Activated CD4-positive, alpha-beta T cell treated with anti-CD3 and anti-CD28 coated beads, Interleukin-2, Interleukin-4, amounts not matched to agents 100 ng/mL and 50 ng/mL, durations not matched to agents 16 hours and 8 hours (primary cell): ENCODE results near the gene CAPN15.
"Not testable (repeated sequence)": the region's sequence is repeated elsewhere in the genome, so short reads cannot be mapped to it uniquely, and the experiment has no call there.

Experiments
- DNase-seq: peaks from one replicate; pipeline ENCODE4 v3.0.0-alpha.2; 2020; ENCODE audit warnings: low spot score

Gene CAPN15

GRCh38 chr16:592518-593306, 65.2 kb downstream of the CAPN15 start:
- DNase-seq = no peak

DNA sequence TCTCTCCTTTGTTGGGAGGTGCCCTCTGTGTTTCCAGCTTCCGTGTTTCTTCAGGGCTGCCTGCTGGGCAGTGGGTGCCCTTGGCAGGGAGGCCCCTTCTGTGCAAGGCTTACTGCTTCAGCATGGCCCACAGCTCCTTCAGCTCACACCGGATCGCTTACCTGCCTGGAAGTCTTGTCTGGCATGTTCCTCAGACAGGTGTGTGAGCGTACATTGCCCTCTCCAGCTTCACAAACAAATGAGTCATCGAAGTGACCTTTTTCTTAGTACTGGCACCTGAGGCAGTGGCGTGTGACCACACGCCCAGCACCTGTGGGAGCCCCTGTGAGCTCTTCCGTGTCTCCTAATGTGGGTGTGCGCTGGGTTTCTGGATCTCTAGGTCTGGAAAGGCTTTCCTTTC, 65.9 kb downstream of the CAPN15 start:
- no peak for DNase-seq

DNA sequence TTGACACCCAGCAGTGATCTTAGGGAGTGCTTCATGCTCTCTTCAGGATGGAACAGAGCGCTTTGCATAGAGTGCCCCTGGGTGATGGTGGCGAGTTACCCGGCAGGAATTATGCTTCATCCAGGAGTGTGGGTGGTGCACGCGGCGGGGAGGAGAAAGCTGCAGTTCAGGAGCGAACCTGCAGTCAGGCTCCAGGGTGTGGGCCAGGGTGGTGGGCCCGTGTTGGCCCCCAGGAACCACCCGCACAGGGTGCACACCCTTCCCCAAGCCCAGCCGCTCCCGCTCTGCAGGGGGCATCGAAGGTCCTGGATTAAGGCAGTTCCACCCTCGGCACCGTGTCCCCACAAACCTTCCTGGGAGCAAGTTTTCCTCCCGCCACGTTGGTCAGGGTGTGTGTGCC, 66.3 kb downstream of the CAPN15 start:
- no peak for DNase-seq

- DNase-seq = no peak
These were observed 67.6 kb downstream of the CAPN15 start for GRCh38 chr16:595094-595528.

DNA sequence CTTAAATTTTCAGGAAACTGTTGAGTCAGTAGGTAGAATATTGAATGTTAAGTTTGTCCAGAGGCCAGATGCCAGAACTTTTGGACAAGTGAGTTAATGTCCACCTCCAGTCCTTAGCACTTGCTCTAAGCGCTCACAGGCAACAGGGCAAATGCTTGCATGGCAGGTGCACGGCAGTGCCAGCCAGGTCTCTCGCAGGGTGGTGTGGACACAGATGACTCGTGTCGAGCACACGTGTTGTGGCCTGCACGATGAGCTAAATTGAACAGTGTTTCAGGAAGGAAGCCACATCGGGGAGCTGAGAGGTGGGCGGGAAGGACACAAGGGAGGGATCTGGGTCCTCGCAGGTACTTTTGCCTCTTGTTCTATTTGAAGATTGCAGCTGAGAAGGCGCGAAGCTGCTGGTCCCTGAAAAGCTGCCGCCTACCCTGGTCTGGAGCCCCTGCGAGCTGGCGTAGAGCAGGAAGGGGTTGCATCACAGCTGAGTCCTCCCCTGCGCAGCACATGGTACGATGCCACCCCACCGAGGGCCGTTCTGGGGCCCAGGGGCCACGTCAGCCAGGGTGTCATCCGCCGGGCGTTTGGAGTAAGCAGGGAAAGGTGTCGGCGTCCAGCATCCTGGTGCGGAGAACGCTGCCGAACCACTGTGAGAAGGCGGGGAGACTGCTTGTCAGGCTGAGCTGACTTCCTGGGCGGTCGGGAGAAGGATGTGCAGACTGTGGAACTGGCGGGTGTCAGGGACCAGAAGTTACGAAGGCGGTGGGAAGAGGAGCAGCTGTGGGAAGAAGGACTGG, 68.6 kb downstream of the CAPN15 start:
- DNase-seq = no peak

DNA sequence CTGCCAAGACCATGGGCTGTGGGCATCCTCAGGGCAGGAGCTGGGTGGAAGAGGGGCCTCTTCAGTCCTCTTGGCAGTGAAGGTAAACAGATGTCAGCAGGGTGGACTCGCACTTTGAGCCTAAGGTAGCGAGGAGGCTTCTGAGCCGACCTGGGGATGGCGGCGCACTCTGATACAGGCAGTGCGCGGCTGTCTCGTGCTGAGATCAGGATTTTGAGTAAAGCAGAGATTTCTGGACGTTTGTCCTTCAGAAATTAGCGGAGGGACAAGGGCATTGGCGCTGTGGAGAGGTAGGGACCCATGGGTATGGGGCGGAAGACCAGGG, 69.2 kb downstream of the CAPN15 start:
- DNase-seq = no peak

DNA sequence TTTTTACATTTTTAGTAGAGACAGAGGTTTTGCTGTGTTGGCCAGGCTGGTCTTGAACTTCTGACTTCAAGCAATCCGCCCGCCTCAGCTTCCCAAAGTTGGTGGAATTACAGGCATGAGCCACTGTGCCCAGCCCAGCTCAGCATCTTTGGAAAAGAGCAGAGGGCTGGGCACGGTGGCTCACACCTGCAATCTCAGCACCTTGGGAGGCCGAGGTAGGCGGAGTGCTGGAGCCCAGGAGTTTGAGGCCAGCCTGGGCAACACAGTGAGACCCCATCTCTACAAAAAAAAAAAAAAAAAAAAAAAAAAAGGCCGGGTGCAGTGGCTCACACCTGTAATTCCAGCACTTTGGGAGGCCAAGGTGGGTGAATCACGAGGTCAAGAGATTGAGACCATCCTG, 70.1 kb downstream of the CAPN15 start:
- DNase-seq = not testable (repeated sequence)

DNA sequence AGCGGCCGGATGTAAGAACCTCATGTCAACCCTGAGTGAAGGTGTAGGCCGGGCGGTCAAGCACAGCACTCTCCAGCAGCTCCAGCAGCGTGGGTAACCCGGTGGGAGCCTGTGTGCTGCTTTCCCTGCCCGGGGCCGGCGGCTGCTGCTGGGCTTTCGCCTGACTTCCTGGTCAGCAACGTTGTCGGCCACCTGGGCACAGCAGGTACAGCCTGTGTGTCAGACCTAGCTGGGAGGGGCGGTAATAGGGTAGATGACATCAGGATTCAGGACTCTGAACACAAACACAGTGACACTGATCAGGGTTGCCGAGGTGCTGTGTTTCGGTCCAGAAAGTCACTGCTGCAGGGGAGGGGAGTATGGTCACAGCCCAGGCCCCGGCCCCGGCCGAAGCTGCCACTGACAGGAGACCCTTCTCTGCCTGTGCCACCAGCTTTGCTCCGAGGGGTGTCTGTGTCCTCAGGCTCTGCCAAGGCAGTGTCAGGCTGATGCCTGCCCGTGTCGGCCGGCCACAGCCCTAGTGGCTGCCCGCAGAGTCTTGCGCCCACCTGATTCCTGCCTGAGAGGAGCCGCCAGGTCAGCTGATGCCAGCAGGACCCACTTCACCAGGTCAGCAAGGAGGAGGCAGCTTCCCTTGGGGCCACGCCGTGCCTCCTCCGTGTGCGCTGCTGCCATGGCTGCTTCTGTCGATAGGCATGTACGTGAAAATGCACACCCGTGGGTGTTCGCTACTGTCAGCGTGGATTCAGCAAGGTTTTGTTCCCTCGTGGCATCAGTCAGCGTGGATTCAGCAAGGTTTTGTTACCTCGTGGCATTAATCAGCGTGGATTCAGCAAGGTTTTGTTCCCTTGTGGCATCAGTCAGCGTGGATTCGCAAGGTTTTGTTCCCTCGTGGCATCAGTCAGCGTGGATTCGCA, 71.6 kb downstream of the CAPN15 start:
- DNase-seq = no peak

DNA sequence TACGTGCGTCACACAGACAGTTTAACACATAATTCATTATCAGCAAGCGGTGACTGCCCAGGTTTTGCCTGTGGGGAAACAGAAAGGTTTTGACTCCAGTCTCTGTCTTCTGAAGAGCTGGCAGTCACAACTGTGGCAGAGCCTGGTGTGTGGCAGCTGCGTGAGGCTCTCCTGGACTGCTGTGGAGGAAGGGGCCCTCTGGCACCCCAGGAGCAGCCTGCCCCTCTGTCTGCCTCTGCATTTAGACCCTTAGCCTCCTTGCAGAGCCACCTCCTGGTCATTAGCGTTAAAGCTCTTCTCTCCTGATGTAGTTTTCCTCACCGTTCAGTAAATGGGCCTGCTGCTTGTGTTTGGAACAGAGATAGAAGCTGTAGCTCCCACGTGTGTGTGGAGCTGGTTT, 73.3 kb downstream of the CAPN15 start:
- no peak for DNase-seq

GRCh38 chr16:603933-604332, 76.4 kb downstream of the CAPN15 start:
- no peak for DNase-seq
